Activated CD4-positive, CD25-positive, alpha-beta regulatory T cell treated with anti-CD3 and anti-CD28 coated beads, Interleukin-2, amount 50 U/mL, for 24 hours (primary cell): Measurements from ENCODE around the gene SLC28A3.

Source experiments
- ATAC-seq, 2 donors: fragments of 150-1000 bp; cut with Tn5 transposase; one replicate each; pipeline ENCODE4 v1.10.0; 2021; ENCODE audit warnings: mild to moderate bottlenecking in 1 of 2, moderate library complexity in 1 of 2

SLC28A3 gene

DNA sequence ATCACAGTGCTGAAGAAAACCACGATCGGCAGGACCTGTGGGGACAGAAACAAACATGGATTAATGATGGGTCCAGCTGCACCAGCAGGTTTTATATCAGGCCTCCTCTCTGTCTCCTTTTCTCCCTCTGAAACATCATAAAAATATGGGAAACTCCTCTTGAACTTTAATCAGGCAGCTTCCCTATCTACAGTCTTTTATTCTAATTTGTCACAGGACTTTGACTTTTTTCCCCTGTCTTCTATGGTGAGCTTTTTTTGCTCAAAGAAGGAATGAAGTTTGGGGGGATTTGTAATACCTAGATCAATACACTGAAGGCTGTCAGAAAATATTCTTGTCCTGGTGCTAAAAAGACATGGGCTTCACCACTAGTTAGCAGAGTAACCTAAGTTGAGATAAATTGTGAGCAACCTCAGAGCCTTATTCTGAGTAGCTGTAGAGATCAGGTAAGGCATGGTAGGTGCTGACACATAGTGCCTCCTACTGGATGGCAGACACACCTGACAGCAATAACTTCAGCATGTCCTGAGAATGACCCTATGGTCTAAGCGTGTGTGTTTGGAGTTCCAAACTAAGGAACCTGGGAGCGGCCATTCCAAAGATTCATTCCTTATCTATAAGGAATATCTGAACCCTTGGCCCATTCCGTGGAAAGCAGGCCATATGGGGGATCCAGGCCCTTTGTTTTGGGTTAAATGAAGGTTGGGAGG, 46.2 kb downstream of the SLC28A3 start:
- no peak for ATAC-seq

DNA sequence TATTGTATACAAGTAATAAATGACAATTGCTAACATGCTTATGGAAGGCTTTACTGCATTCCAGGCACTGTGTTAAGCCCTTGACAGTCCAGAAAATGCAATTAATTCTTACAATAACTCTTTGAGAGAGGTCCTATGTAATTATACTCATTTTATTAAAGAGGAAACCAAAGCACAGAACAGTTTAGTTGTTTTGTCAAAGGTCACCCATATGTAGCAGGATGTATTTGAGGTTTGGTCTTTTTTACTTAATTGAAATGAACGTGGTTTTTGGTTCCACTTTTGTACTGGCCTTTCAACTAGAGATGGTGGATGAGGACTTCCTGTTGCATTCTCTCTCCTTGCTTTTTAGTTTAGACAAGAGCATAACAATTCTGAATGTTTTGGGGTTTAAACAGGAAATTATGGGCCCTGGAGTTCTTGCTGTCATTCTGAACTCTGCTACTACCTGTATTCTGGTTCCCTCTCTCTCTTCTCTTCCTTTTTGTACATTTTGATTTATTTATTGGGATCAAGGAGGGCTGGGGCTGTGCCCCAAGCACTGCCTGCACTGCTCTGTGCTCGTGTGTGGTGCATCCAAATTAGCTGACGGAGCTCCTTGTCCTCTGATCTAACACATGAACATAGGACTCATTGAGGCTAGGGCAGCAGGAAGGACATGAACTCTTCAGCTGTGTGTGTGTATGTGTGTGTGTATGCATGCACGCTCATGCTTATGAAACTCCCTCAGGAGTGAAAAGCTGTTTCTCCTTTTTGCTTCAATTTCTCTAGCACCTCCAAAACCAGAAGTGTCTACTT, 47.4 kb downstream of the SLC28A3 start:
- no peak for ATAC-seq

DNA sequence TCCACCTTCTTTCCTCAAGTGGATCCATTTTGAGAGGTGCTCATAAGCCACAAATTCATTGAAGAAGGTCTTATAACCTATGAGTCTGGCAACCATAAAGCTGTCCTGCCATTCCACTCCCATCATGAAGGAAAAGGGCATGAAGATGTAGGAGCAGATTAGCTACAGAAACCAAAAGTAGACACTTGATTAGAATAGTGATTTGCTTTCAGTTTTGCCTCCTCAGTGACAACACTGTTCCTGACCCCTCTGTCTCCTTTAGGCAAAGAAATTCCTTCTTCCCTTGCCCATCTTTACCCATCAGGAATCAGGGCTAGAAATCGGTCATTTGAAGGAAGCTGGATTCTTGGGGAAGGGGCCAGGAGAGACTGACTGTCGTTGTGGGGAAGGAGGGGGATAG, 55.2 kb downstream of the SLC28A3 start:
- no peak for ATAC-seq

GRCh38 chr9:84283946-84284345, 56.6 kb downstream of the SLC28A3 start:
- no peak for ATAC-seq

DNA sequence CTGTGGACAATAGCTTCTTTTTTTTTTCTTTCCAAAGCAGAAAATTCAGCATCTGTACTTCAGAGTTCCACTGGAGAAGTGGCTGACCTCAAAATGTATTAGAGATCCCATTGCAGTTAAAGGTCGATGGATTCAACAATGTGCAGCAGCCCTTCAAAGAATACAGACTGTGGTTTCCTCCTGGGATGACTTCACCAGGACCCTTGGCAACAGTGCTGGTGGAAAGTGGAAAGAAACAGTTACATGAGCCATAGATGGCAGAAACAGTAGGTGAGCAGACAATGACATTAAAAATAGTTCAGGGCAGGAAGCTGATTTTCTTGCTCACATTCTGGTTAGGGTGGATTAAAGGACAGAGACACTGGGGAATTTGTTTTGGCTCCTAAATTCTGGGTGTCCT, 62.4 kb downstream of the SLC28A3 start:
- no peak for ATAC-seq

DNA sequence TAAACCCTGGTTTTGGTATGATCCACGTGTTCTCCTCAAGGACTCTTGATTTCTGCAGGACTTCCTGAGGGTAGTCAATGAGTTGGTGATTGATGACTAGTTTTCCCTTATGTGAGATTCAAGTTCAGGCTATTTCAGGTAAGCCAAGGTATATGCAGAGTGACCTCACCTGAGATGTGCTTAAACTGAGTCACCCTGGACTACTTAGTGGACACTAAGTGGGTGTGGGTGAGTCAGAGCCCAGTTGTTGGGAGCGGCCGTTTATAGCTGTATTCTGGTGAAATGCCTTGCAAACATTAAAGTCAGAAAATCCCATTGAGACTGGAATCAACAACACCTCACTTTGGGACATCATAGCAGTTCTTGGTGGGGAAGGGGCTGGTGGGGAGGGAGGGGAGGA, 62.9 kb downstream of the SLC28A3 start:
- no peak for ATAC-seq

- no peak for ATAC-seq
Measured at GRCh38 chr9:84276741-84277140, 63.8 kb downstream of the SLC28A3 start.

- no peak for ATAC-seq
Measured at GRCh38 chr9:84271921-84272556, 68.5 kb downstream of the SLC28A3 start.

DNA sequence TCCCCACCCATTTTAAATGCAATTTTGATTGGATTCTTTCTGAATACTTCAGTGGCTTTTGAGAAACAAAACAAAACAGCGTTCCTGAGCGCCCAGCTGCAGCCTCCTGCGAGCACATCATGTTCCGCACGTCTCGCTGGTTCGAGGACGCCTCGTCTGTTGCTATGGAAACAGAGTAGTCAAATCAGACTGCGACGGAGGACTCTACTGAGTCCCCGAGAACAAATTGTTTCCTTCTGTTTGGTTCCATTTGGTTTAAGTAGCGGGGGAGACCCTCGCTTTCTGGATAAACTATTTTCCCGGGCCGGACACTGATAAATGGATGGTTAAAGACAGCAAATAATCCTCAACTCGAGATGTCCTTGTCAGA, 69.0 kb downstream of the SLC28A3 start:
- peak; percentile 38 to 49 for ATAC-seq

GRCh38 chr9:84270847-84271530, 69.6 kb downstream of the SLC28A3 start:
- ATAC-seq, result no peak

DNA sequence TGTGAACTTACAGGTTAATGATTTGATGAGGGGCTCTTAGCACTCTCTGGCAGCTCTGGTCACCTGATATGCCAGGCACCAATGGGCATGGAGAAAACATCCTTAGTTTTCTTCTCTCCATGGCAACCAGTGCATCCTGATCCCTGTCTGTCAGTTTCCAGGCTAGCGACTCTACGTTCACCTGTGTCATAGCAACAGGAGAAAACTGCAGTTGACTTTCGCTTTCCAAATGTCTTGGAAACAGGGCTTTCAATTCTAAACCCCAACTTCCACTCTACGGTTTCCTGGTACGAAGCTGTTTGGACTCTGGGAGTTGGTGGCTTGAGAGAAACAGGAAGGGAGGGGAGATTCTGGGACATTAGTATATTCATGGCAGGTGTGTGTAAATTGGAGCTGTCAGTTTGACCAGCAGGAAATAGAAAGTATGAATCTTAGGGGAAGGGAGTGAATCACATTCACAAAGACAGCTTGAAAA, 74.4 kb downstream of the SLC28A3 start:
- no peak for ATAC-seq

DNA sequence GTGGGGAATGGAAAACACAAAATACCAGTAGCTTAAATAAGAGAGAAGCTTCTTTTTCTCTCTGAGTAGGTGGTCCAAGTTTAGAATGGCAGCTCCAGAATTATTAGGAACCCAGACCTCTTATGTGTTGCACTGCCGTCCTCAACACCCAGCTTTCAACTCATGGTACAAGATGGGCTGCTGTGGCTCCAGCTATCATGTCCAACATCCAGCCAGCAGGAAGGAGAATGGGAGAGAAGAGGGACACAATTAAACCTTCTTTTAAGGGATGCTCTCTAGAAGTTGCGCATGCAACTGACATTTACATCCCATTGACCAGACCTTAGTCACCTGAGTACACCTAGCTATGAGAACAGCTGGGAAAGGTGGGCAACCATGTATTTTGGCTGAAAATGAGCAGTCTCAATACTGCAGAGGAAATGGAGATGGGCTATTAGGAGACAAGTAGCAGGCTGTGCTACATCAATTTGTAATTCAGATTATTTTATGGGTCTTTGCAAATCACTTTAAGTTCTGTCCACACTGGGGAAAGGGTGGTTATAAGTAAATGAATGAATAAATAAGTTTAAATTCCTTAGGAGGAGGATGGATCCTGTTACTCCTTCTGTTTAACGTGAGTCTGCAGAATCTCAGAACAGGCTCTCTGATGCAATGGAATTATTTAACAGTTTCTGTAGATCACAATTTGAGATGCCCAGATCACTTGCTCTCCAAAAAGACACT, 76.1 kb downstream of the SLC28A3 start:
- no peak for ATAC-seq

- peak in 1 of 2 donors; percentile 45 for ATAC-seq
Measured at GRCh38 chr9:84261070-84261746, 79.3 kb downstream of the SLC28A3 start.

GRCh38 chr9:84258371-84258770, 82.2 kb downstream of the SLC28A3 start:
- ATAC-seq, result no peak

GRCh38 chr9:84255696-84256095, 84.9 kb downstream of the SLC28A3 start:
- no peak for ATAC-seq

DNA sequence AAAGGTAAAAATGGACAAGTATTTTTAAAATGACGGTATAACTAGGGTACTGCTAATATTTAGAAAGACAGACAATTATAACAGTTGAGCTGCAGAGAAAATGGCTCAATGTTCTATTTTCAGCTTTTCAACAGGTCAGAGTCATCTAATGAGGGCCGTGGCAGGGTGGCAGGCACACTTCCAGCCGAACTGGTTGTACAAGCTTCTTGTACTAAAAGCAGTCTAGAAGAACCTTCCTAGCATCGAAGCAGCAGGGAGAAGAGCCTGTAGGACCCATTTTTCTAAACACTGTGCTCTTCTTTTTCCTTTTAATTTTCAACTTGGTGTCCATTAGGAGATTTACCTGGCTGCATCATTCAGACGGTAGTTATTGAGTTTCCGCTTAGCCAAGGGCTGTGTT, 85.6 kb downstream of the SLC28A3 start:
- ATAC-seq, result no peak

GRCh38 chr9:84251921-84252320, 88.6 kb downstream of the SLC28A3 start:
- ATAC-seq, result no peak

DNA sequence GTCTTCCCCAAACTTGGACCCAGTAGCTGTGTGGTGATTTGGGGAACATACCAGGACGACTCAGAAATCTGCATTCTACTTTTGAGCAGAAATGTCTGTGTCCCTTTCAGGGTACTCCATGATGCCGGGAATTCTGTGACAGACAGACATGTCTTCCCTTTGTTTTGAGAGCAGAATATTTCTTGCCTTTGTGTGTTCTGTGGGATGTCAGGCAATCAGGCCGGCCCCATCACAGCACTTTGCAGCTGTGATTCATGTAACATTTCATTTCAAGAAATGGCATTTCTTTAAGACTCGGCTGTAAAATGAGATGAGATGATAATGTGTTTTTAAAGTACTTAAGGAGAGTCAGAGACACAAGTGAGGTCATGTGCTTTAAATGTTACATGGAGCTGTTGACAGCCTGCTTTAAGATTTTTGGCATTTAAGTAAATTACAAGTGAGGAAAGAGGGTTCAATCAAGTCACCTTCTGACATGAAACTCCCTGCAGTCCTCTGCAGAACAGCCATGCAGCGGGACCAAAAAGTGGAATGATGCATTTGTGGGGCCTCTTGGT, 98.7 kb downstream of the SLC28A3 start:
- ATAC-seq, result no peak

DNA sequence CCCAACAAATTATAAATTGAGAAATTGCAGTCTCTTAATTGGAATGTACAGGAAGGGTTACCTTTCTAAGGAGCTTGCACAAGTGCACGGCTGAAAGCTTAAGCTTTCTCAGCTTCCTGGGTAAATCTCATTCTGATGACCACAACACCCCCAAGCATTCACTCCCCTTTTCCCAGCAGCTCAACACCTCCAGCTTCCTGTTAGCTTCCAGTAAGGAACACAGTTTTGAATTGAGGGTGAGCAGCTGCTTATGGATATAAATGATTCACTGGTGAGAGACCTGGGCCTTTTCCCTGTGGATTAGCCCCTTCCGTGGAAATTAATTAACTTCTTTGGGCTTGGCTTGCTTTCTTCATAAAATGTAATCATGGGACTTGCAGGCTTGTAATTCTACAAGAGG, 101.2 kb downstream of the SLC28A3 start:
- no peak for ATAC-seq

DNA sequence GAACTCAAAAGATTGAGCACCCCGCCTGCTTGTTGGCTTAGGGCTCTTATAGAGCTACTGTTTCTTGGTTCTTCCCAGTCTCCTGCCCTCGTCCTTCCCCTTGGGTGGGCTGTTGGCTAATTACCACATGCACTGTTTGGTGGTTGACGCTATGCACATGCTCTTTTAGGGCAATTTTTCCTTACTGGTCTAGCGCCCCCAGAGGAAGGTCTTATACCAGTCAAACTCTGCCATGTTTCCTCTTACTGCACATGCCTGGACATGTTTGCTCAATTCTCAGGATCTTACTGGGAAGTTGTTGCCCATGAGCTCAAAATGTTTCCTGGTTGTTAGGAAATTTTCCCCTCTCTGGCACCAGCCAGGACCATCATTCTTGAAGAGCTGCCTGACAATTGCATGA, 101.9 kb downstream of the SLC28A3 start:
- ATAC-seq, result no peak

DNA sequence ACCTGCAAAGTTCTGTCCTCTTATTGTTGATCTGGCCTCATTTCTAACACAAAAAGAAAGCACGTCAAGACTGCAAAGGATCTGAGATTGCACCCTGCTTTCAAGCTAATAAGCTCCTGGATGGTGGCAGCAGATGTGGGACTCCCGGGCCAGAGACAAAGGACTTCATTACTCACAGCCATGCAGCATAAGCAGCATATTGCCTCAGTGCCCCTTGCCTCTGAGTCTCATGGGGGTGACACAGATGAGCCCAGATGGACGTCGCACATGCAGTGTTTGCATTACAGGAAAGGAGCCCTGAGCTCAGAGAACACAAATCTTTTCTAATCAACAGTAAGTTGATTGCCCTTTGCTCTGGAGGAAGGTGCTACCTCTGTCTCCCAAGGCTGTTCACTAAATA, 105.0 kb downstream of the SLC28A3 start:
- ATAC-seq, result no peak
